Lower leg skin (tissue), 4 donors: ENCODE data around the gene GPR158. TPM values are rescaled to one million over a fixed set of nuclear protein-coding genes. Genes with fewer than 3 reads are reported as not detected.

ENCODE experiments used
- DNase-seq, 2 donors: peaks; one replicate each; pipeline ENCODE4 v3.0.0-alpha.2; 2019; ENCODE audit warnings: low spot score in 2 of 2
- H3K4me3 ChIP-seq: fragments of 200-600 bp; sonication (generic); 2 replicates; pipeline ENCODE4 v1.5.1; 2017; ENCODE audit warnings: mild to moderate bottlenecking, low read depth; ENCODE audit not compliant: poor library complexity, severe bottlenecking
- CTCF ChIP-seq, 3 donors: fragments of 450-650 bp; IDR thresholded peaks; one replicate each; pipeline ENCODE4 v1.5.1; 2016; ENCODE audit warnings: antibody characterized with exemption in 3 of 3, mild to moderate bottlenecking in 3 of 3, moderate library complexity in 2 of 3
- POLR2A ChIP-seq, 2 donors: fragments of 450-650 bp; IDR thresholded peaks; one replicate each; pipeline ENCODE4 v1.6.1; 2016 to 2017; ENCODE audit warnings: antibody characterized with exemption in 2 of 2, mild to moderate bottlenecking in 1 of 2, moderate library complexity in 1 of 2
- WGBS, 2 donors: methylation state at CpG; one replicate each; pipeline ENCODE4 v1.1.5; 2018; 5-methylcytosine and 5-hydroxymethylcytosine counted together
- intact Hi-C: fragments of 100-400 bp; cut with DNase I; formaldehyde crosslinking; loops from one replicate; pipeline ENCODE4 v1.15.0; 2023; ENCODE audit warnings: low total_unique reads
- total RNA-seq, 4 donors: library from RNA; depleted of rRNA; stranded (reverse); fragments of >200 nt; gene quantifications; one replicate each; pipeline ENCODE4 v1.1.0, GENCODE V29; 2016

The GPR158 gene
- total RNA-seq, 4 donors from 2014 or later, result 0.13 TPM; not detected in 3

- no peak for DNase-seq
- 58 to 66% methylated on average over 3 of the region's 3 CpGs for WGBS, 2 donors
- intact Hi-C loops, result no loop called here
- TF ChIP-seq CTCF (IDR thresholded peaks at IDR 0.05) (no peak), POLR2A (IDR thresholded peaks at IDR 0.05) (no peak)
- H3K4me3 ChIP-seq, result no peak overlapping the region
Measured at GRCh38 chr10:25390733-25391132, 215.9 kb downstream of the GPR158 start.

GRCh38 chr10:25392132-25392531 lies 217.3 kb downstream of the GPR158 start:
- H3K4me3 ChIP-seq, result no peak overlapping the region
- TF ChIP-seq POLR2A (IDR thresholded peaks at IDR 0.05), result no peak
- no peak for TF ChIP-seq CTCF (IDR thresholded peaks at IDR 0.05)
- intact Hi-C loops, result no loop called here
- DNase-seq, result no peak
- 76 to 84% methylated on average over 3 of the region's 3 CpGs for WGBS, 2 donors

GRCh38 chr10:25393621-25394020 lies 218.8 kb downstream of the GPR158 start:
- DNase-seq, result no peak
- intact Hi-C loops, result no loop called here
- WGBS, 2 donors, result 26 to 44% methylated on average over 2 of the region's 2 CpGs
- no peak overlapping the region for H3K4me3 ChIP-seq
- TF ChIP-seq CTCF (IDR thresholded peaks at IDR 0.05) (no peak), POLR2A (IDR thresholded peaks at IDR 0.05) (no peak)

GRCh38 chr10:25398680-25399079 lies 223.9 kb downstream of the GPR158 start:
- WGBS, 2 donors, result 53 to 64% methylated on average over 3 of the region's 3 CpGs
- DNase-seq, result no peak
- TF ChIP-seq POLR2A (IDR thresholded peaks at IDR 0.05) (no peak), CTCF (IDR thresholded peaks at IDR 0.05) (no peak)
- no peak overlapping the region for H3K4me3 ChIP-seq
- intact Hi-C loops, result no loop called here

- no peak overlapping the region for H3K4me3 ChIP-seq
- no peak for TF ChIP-seq POLR2A (IDR thresholded peaks at IDR 0.05)
- TF ChIP-seq CTCF (IDR thresholded peaks at IDR 0.05), result no peak
- intact Hi-C loops, result no loop called here
- DNase-seq, result no peak
- 65 to 77% methylated on average over 1 of the region's 1 CpG for WGBS, 2 donors
Measured at GRCh38 chr10:25405871-25406270, 231.1 kb downstream of the GPR158 start.

GRCh38 chr10:25417611-25418010 lies 242.8 kb downstream of the GPR158 start:
- DNase-seq, result no peak
- intact Hi-C loops, result no loop called here
- H3K4me3 ChIP-seq, result no peak overlapping the region
- WGBS, 2 donors, result 71 to 73% methylated on average over 2 of the region's 2 CpGs
- TF ChIP-seq POLR2A (IDR thresholded peaks at IDR 0.05) (no peak), CTCF (IDR thresholded peaks at IDR 0.05) (no peak)
